Amygdala (tissue), 56 donors: ENCODE measurements around the gene EPHB1.

Source experiments
- DNase-seq, 56 donors: peaks; one replicate each; lab custom pipeline; 2025; lab: John Stamatoyannopoulos, UW

Gene EPHB1

GRCh38 chr3:135169651-135170050, 374.6 kb downstream of the EPHB1 start:
- no peak for DNase-seq

- DNase-seq: no peak
Observed at GRCh38 chr3:135170732-135171131, 375.7 kb downstream of the EPHB1 start.

DNA sequence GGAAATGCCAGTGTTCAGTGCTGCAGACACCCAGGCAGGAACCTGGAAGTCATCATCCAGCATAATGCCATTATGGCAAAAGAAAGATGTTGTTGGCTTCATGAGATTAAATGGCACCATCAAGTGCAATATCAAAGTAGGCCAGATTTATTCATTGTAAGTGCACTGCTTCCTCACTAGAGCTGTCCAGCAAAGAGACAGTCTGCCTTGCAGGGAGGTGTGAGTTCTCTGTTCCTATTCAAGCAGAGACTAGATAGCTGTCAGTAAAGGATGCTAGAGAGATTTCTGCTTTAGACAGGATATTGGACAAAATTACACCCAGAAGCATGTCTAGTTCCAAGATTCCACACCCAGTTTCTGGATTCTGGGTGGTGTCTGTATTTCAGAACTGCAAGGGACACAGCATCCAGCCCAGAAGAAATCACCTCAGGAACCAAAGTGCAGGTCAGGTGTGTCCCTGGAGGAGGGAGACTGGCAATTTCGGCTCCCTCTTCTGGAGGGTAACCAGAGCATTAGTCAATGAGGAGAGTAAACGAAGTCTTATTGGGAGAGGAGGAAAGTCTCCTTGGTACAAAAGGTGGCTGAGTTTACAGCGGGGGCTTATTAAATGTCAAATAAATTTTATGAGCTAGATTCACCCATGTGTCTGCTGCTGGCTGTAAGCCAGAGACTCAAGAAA, 377.3 kb downstream of the EPHB1 start:
- DNase-seq: no peak

GRCh38 chr3:135175728-135176277, 380.7 kb downstream of the EPHB1 start:
- DNase-seq: peak in 1 of 56 donors; percentile 8

DNA sequence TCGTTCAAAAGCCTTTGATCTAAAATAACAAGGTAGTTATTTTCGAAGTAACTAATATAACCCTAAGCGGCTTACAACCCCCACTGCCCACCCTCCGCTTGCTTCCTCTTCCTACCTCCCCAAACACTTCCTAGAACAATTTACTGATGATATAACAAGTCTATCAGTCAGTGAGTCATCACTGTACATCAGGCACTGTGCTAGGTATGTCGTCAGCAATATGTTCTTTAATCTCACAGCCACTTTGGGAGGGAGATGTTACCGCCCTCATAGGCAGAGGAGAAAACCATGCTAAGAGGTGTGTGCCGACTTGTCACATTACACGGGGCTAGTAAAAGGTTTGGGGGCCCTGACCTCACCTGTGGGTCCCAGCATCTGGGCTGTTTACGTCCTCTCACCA, 381.8 kb downstream of the EPHB1 start:
- no peak for DNase-seq

DNA sequence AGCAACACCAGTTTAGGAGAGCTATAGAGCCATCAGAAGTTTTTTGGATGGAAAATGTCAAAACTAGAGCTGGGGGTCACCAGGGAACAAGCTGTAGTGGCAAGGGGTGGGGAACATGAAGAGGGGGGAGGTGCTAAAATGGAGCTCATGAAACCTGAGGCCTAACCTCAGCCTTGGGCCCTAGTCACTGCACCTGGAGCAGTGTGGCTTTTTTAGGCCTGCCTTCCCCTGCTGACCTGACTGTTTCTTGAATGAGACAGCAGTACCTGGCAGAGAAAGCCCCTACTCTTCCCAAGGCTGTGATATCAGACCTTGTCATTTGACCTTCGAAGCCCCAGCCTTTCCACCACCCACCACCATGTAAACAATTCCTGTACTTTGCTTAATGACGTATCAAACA, 383.5 kb downstream of the EPHB1 start:
- no peak for DNase-seq

DNA sequence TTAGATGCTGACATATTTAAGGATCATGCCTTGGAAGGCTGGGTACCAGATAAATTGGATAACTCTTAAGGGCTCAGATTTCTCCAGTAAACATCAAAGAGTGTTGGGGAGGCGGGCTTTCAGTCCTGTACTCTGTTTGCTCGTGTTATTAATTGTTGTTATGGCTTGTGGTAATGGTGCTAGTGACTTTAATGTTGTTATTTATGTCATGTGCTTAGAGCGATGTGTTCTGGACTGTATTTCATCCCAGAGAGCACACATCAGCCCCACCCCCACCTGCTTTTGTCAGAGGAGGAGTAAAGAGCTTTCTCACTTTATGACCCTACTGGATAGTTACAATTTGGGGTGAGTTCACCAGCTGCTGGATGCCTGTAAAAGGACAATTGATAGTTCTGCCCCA, 386.3 kb downstream of the EPHB1 start:
- no peak for DNase-seq

- DNase-seq: no peak
Observed at GRCh38 chr3:135182364-135182998, 387.4 kb downstream of the EPHB1 start.

DNA sequence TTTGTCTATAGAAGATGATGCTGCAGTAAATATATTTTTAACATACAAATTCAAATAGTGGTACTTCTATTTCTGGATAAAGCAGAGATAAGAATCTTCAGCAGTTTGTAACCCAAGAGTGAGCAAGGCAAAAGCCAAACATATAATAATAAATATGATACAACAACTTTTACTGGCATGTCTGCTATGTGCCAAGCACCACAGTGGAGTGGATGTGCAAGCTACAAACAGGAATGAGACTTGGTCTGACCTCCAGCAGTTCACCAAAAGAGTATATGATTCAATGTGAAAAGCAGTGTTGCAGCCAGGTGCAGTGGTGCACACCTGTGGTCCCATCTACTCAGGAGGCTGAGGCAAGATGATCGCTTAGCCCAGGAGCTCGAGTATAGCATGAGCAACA, 395.6 kb downstream of the EPHB1 start:
- DNase-seq: no peak

- no peak for DNase-seq
Observed at GRCh38 chr3:135191708-135192107, 396.6 kb downstream of the EPHB1 start.

DNA sequence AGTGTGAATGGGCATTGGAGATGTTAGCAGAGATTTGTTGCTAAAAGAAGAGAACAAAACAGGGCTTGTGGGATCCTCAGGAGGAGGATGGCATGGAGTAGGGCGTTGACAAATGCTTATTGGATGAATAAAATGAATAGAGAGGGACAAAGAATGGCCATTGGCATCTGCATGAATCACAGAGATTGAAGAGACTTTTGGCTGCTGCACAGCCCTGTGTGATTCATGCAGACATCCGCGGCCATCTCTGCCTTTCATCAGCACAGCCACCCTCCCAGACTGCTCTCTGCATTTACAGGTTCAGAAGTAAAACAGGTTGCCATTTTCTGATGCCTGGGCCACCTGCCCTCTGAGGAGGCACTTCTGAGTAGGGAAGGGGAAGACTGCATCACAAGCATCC, 397.9 kb downstream of the EPHB1 start:
- DNase-seq: peak in 10 of 56 donors; percentile 4 to 48 (median 16)

DNA sequence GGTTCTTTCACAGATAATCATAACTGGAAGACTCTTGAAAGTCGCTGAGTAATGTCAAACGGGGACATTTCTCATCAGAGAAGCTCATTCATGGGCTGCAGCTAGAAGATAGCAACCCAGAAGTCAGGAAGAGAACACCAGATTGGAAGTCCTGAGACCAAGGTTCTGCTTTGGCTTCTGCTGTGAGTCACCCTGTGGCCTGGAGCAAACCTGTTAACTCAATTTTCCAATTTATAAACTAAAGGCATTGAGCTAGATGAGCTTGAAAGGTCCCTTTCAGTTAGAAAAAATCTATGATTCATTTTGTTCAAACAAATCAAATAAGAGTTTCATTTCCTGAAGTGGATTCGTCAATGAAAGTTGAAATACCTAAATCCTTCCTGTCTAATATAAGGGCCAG, 402.2 kb downstream of the EPHB1 start:
- DNase-seq: no peak

- DNase-seq: no peak
Observed at GRCh38 chr3:135197856-135198255, 402.8 kb downstream of the EPHB1 start.

- DNase-seq: no peak
Observed at GRCh38 chr3:135199137-135199536, 404.1 kb downstream of the EPHB1 start.

DNA sequence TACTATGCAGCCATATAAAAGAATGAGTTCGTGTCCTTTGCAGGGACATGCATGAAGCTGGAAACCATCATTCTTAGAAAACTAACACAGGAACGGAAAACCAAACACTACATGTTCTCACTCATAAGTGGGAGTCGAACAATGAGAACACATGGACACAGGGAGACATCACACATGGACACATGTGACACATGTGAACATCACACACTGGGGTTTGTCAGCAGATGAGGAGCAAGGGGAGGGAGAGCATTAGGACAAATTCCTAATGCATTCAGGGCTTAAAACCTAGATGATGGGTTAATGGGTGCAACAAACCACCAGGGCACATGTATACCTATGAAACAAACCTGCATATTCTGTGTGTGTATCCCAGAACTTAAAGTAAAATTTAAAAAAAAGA, 408.0 kb downstream of the EPHB1 start:
- DNase-seq: no peak

DNA sequence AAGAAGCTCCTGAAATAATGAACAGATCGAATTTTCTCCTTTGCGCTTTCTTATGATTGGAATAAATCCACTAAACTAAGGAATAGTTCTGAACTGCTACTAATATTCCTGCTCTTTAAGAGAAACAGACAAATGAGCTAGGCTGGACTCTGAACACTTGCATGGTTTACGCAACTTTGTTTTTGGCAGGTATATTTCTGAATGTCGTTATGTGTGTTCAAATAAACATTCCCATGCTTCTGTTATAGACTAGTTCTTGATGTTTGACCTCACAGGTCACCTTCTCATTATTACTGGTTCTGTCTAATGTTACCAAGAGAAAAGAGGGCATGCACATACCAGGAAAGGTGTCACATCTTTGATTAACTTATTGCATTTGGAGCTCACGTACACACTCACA, 418.2 kb downstream of the EPHB1 start:
- no peak for DNase-seq

DNA sequence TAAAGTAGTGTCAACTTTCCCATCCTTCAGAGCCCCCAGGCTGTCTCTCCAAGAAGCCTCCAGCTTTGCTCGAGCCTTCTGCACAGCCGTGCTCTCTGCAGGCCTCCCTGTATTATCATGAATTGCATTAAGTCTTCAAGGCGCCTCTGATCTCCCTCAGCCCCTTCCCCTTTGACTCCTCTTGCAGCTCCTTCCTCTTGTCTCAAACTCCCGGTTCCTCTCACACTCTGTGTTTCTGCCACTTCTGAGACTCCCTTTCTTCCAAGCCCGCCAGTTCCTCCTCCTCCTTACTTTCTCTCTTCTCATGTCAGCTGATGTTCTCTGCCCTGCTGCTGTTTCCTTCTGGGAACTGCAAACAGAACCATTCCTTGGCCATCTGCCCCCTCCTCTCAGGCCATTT, 418.8 kb downstream of the EPHB1 start:
- peak in 1 of 56 donors; percentile 5 for DNase-seq

DNA sequence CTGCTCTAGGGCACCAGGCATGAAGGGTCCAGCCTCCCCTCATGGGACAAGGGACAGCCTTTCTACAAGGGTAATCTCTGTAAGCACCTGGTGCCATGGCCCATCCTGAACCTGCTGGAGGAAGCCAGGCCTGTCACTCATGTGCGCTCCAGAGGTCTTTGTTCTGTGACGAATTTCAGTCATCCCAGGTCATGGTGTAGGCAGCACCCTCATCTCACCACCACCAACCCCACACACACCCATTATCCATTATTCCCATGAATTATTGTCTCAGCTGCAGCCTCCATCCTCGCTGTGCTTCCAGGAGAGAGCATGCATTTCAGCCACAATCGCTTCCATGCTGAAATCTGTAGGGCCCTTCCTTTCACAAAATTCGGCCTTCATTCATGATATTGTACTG, 419.3 kb downstream of the EPHB1 start:
- DNase-seq: no peak

DNA sequence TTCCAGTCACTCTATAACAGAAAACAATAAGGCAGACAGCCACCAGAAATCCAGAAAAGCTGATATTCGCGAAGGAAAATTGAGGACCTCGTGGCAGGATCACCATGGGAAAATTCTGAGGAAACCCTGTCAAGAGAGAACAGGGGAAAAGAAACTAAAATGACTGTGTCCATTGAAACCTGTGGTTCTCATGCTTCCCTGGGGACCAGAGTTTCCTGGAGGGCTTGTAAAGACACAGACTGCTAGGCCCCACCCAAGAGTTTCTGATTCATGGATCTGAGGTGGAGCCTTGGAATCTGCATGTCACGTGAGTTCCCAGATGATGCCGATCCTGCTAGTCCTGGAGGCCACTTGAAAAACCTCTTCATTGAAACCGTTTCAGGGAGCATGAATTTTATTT, 420.5 kb downstream of the EPHB1 start:
- DNase-seq: no peak

DNA sequence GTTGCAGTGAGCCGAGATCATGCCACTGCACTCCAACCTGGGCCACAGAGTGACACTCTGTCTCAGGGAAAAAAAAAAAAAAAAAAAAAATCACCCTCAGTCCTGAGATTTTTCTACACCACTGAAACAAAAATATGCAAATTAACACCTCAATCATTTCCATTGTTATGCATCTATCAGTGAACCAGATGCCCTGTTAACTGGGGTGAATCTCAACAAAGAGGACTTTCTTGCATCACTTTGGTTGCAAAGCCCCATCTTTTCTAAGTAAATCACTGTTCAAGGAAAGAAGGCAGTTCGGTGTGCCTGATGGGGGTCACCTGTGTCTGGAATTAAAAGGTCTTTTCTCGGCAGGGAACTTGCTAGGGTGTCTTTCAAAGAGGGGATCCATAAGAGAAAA, 421.6 kb downstream of the EPHB1 start:
- no peak for DNase-seq

DNA sequence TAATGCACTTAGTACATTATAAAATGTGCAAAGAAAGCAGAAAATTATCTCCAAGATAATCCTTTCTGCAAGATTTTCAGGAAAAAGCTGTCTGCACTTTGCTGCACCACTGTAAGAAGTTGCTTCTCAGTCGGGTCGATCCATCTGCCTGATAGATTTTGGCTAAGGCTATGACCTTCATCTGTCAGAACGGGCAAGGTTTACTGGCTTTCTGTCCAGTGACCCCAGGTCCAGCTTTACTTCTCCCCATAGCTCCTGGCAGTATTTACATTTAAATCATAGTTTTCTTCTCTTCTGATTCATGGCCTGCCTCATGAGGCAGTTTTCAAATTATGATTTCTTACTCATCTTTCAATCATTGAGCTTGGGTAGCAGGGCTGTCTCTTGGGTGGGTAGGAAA, 422.7 kb downstream of the EPHB1 start:
- DNase-seq: no peak

- no peak for DNase-seq
Observed at GRCh38 chr3:135218304-135218703, 423.2 kb downstream of the EPHB1 start.
